Panc1 (cell line): ENCODE data around the gene ZG16B. TPM values are rescaled to one million over a fixed set of nuclear protein-coding genes. Genes with fewer than 3 reads are reported as not detected.

Source experiments
- ATAC-seq: fragments of 200-7000 bp; cut with Tn5 transposase; 2 replicates; pipeline ENCODE4 v1.9.1; 2020; ENCODE audit warnings: mild to moderate bottlenecking, moderate library complexity
- BruUV-seq: library from RNA; stranded (reverse); fragments of 400-500 nt; replicated peaks from 2 replicates; lab custom pipeline; 2021; lab: Mats Ljungman, UMichigan
- CTCF ChIA-PET: fragments of 300-600 bp; sonication (Branson Sonifier 250); formaldehyde crosslinking; loops from one replicate; lab custom pipeline; 2022; ENCODE audit warnings: antibody characterized with exemption; lab: Charles Lee
- POLR2A ChIA-PET: fragments of 300-600 bp; sonication (Branson Sonifier 250); formaldehyde crosslinking; loops from one replicate; lab custom pipeline; 2022; ENCODE audit warnings: antibody characterized with exemption; lab: Charles Lee
- DNase-seq: peaks from one replicate; pipeline ENCODE4 v3.0.0-alpha.2; 2010; ENCODE audit warnings: low read depth, low spot score
- H3K27ac ChIP-seq: 2 replicates; pipeline ENCODE4 v1.5.1; 2011; ENCODE audit warnings: mild to moderate bottlenecking, low read length, inconsistent platforms
- H3K27me3 ChIP-seq: fragments of 200-500 bp; sonication (Bioruptor generic); 2 replicates; pipeline ENCODE4 v1.6.0; 2014; ENCODE audit warnings: low read length, inconsistent platforms; ENCODE audit not compliant: control insufficient read depth, insufficient read depth
- H3K36me3 ChIP-seq: fragments of 200-500 bp; sonication (Bioruptor generic); 2 replicates; pipeline ENCODE4 v1.5.1; 2014; ENCODE audit warnings: inconsistent platforms, mild to moderate bottlenecking, low read length, moderate library complexity; ENCODE audit not compliant: control insufficient read depth, insufficient read depth
- H3K4me1 ChIP-seq: 2 replicates; pipeline ENCODE4 v1.5.1; 2011; ENCODE audit warnings: inconsistent platforms, mild to moderate bottlenecking, low read length, moderate library complexity; ENCODE audit not compliant: control insufficient read depth, insufficient read depth
- H3K4me3 ChIP-seq, 2 experiments: 2 replicates each; pipeline ENCODE4 v1.5.1; 2011 to 2012; ENCODE audit warnings: low read depth in 2 of 2, low read length in 2 of 2, mild to moderate bottlenecking in 2 of 2, inconsistent platforms in 1 of 2, moderate library complexity in 1 of 2
- H3K9me3 ChIP-seq: fragments of 200-500 bp; sonication (Bioruptor generic); 2 replicates; pipeline ENCODE4 v1.5.1; 2014; ENCODE audit warnings: low read depth, mild to moderate bottlenecking, inconsistent platforms, low read length, moderate library complexity; ENCODE audit not compliant: control insufficient read depth, insufficient read depth
- POLR2AphosphoS5 ChIP-seq: IDR thresholded peaks from 2 replicates; pipeline ENCODE4 v1.6.1; 2012; ENCODE audit warnings: mild to moderate bottlenecking, low read depth, low read length, moderate library complexity
- SIN3A ChIP-seq: IDR thresholded peaks from 2 replicates; pipeline ENCODE4 v1.6.1; 2012; ENCODE audit warnings: low read depth, mild to moderate bottlenecking, low read length, moderate library complexity, borderline replicate concordance; ENCODE audit not compliant: insufficient read depth
- TCF7L2 ChIP-seq: IDR thresholded peaks from 2 replicates; pipeline ENCODE4 v1.6.1; 2011; ENCODE audit warnings: mild to moderate bottlenecking, low read depth, low read length, inconsistent platforms
- in situ Hi-C: cut with HindIII; loops from 2 replicates; pipeline ENCODE4 v1.10.0; 2016; ENCODE audit warnings: low sequenced_read_pairs, low pct_unique_long_range_greater_than_20kb
- intact Hi-C: fragments of 100-400 bp; cut with micrococcal nuclease; formaldehyde crosslinking; loops from one replicate; pipeline ENCODE4 v1.10.0; 2022; ENCODE audit not compliant: unreplicated experiment
- total RNA-seq: library from RNA; stranded (reverse); gene quantifications from one replicate; pipeline ENCODE4 v1.2.1, GENCODE V29; 2021; ENCODE audit not compliant: unreplicated experiment
- TF ChIP-seq, protein P1 (sequence below), 2 experiments: IDR thresholded peaks; 2 replicates each; pipeline ENCODE4 v1.6.1; 2011 to 2012; ENCODE audit warnings: low read depth in 2 of 2, control low read depth in 1 of 2, low read length in 1 of 2, mild to moderate bottlenecking in 1 of 2, moderate library complexity in 1 of 2; ENCODE audit not compliant: insufficient read depth in 1 of 2
- TF ChIP-seq, protein P2 (sequence below): fragments of 450-650 bp; IDR thresholded peaks from 2 replicates; pipeline ENCODE4 v1.5.1; 2017; ENCODE audit warnings: mild to moderate bottlenecking

The ZG16B gene
- total RNA-seq, 1 experiment from 2014 or later = 9.1 TPM

DNA sequence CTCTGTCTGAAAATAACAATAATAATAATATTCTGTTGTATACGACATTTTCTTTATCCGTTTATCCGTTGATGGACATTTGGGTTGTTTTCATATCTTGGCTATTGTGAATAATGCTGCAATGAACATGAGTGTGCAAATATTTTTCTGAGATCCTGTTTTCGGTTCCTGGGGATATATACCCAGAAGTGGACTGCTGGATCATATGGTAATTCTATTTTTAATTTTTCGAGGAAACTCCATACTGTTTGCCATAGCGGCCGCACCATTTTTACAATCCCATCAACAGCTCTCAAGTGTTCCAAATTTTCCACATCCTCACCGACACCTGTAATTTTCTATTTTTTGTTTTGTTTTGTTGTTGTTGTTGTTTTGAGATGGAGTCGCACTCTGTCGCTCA lies 37.2 kb upstream of the ZG16B start:
- no TSS peak for BruUV-seq
- CTCF ChIA-PET = no interaction called here
- no peak overlapping the region for H3K4me3 ChIP-seq
- H3K9me3 ChIP-seq = no peaks in the 10 kb centered on the region
- 0 out of 2 replicates have a peak, but pooled peaks cover 2% of the 10 kb centered on the region for H3K4me1 ChIP-seq
- intact Hi-C loops (no loop called here), in situ Hi-C loops (no loop called here)
- H3K36me3 ChIP-seq = no peaks in the 10 kb centered on the region
- H3K27ac ChIP-seq = no peak overlapping the region
- no peaks in the 10 kb centered on the region for H3K27me3 ChIP-seq
- POLR2A ChIA-PET = no interaction called here
- TF ChIP-seq SIN3A = no peak
- TF ChIP-seq TCF7L2 = no peak
- TF ChIP-seq, protein P1, sequence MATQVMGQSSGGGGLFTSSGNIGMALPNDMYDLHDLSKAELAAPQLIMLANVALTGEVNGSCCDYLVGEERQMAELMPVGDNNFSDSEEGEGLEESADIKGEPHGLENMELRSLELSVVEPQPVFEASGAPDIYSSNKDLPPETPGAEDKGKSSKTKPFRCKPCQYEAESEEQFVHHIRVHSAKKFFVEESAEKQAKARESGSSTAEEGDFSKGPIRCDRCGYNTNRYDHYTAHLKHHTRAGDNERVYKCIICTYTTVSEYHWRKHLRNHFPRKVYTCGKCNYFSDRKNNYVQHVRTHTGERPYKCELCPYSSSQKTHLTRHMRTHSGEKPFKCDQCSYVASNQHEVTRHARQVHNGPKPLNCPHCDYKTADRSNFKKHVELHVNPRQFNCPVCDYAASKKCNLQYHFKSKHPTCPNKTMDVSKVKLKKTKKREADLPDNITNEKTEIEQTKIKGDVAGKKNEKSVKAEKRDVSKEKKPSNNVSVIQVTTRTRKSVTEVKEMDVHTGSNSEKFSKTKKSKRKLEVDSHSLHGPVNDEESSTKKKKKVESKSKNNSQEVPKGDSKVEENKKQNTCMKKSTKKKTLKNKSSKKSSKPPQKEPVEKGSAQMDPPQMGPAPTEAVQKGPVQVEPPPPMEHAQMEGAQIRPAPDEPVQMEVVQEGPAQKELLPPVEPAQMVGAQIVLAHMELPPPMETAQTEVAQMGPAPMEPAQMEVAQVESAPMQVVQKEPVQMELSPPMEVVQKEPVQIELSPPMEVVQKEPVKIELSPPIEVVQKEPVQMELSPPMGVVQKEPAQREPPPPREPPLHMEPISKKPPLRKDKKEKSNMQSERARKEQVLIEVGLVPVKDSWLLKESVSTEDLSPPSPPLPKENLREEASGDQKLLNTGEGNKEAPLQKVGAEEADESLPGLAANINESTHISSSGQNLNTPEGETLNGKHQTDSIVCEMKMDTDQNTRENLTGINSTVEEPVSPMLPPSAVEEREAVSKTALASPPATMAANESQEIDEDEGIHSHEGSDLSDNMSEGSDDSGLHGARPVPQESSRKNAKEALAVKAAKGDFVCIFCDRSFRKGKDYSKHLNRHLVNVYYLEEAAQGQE (IDR thresholded peaks at IDR 0.05; ENCODE audit: insufficient read depth in 1 of 2, low read depth in 2 of 2, low read length in 1 of 2) = no peak
- TF ChIP-seq, protein P2, sequence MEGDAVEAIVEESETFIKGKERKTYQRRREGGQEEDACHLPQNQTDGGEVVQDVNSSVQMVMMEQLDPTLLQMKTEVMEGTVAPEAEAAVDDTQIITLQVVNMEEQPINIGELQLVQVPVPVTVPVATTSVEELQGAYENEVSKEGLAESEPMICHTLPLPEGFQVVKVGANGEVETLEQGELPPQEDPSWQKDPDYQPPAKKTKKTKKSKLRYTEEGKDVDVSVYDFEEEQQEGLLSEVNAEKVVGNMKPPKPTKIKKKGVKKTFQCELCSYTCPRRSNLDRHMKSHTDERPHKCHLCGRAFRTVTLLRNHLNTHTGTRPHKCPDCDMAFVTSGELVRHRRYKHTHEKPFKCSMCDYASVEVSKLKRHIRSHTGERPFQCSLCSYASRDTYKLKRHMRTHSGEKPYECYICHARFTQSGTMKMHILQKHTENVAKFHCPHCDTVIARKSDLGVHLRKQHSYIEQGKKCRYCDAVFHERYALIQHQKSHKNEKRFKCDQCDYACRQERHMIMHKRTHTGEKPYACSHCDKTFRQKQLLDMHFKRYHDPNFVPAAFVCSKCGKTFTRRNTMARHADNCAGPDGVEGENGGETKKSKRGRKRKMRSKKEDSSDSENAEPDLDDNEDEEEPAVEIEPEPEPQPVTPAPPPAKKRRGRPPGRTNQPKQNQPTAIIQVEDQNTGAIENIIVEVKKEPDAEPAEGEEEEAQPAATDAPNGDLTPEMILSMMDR = no peak
- TF ChIP-seq POLR2AphosphoS5 = no peak
- DNase-seq = no peak
- no peak for ATAC-seq

DNA sequence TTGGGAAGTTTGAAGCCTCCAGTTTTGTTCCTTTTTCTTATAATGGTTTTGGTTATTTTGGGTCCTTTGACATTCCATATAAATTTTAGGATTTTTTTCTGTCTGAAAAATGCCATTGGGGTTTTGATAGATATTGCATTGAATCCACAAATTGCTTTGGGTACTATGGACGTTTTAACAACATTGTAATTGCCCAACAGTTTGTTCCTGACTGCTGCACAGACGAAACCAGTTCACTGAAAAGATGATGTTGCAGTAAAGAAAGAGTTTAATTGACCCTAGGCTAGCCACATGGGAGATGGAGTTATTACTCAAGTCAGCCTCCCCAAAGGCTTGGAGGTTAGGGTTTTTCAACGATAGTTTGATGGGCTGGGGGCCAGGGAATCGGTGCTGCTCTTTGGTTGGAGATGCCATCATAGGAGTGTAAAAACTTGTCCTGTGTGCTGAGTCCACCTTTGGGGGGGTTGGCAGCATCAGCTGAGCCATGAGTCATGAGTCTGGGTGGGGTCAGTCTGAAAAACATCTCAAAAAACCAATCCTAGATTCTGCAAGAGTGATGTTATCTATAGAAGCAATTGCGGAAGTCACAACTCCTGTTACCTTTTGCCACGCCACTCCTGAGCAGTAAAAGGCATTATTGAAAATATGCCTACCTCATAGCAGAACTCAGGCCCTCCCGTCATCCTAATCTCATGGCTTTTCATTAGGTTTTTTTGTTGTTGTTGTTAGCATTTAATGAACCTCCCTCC lies 34.5 kb upstream of the ZG16B start:
- no peaks in the 10 kb centered on the region for H3K9me3 ChIP-seq
- H3K27me3 ChIP-seq = no peaks in the 10 kb centered on the region
- no TSS peak for BruUV-seq
- TF ChIP-seq, protein P1 (IDR thresholded peaks at IDR 0.05; ENCODE audit: insufficient read depth in 1 of 2, low read depth in 2 of 2, low read length in 1 of 2) = no peak
- TF ChIP-seq, protein P2 = no peak
- TF ChIP-seq POLR2AphosphoS5 (no peak), SIN3A (no peak), TCF7L2 (no peak)
- intact Hi-C loops = no loop called here
- ATAC-seq (no peak), DNase-seq (no peak)
- ChIA-PET CTCF (no interaction called here), POLR2A (no interaction called here)
- 0 out of 2 replicates have a peak, but pooled peaks cover 2% of the 10 kb centered on the region for H3K4me1 ChIP-seq
- H3K36me3 ChIP-seq = no peaks in the 10 kb centered on the region
- no peak overlapping the region for H3K27ac ChIP-seq
- in situ Hi-C loops = no loop called here
- no peak overlapping the region for H3K4me3 ChIP-seq
